ENCODE results near the gene MYO5A. TPM values are rescaled to one million over a fixed set of nuclear protein-coding genes. Genes with fewer than 3 reads are reported as not detected.
A peak's percentile ranks its signal among the peaks of the same experiment; 100 is the strongest.

MYO5A gene

DNA sequence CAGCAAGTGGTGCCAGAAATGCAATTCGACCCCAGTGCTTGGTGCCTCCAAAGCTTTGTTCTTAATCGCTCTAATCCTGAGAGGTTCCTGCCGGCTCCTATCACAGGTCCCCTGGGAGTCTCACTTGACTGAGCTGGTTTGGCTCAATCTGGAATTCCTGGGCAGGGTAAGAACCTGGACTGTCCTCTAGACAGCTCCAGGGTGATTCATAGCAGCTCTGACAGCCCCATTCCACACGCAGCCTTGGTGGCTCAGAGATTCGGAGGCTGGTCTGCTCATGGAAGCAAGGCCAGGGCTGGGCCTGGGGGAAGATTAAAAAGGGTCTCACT, 271.0 kb downstream of the MYO5A start:
- H3K4me1 ChIP-seq (ENCODE audit: control insufficient read depth, insufficient read depth, low read length): peaks cover 55% of the 10 kb centered on the region
- H3K27me3 ChIP-seq (ENCODE audit: control insufficient read depth, insufficient read depth, low read length): no peaks in the 10 kb centered on the region
- H3K36me3 ChIP-seq (ENCODE audit: insufficient read depth, low read length): no peaks in the 10 kb centered on the region

More for the DNA sequence above, 271.0 kb downstream of the MYO5A start:
- Histone ChIP-seq H3K4me2 (ENCODE audit: low read length) (peak overlapping the region; percentile 1), H3K9me3 (replicated peaks; ENCODE audit: low read length) (no peaks in the 10 kb centered on the region), H3K9ac (ENCODE audit: low read depth, low read length) (no peak overlapping the region), H3K4me3 (ENCODE audit: low read length) (no peak overlapping the region)

Small RNA genes within 50 kb of the gene (small RNA-seq; reads per million reads assigned to genes)
- gene MIR1266: not detected

Measured in skeletal muscle satellite cell (primary cell).